HepG2 (cell line): Measurements from ENCODE around the gene PANK4. TPM values are rescaled to one million over a fixed set of nuclear protein-coding genes. Genes with fewer than 3 reads are reported as not detected.
A peak's percentile ranks its signal among the peaks of the same experiment; 100 is the strongest.

Source experiments
- AKNA ChIP-seq: sonication (generic); formaldehyde crosslinking; IDR thresholded peaks from 2 replicates; pipeline ENCODE4 v1.4.0; 2020; ENCODE audit warnings: missing genetic modification reagents, borderline replicate concordance
- CEBPZ ChIP-seq: IDR thresholded peaks from 2 replicates; pipeline ENCODE4 v1.6.1; 2012; ENCODE audit warnings: low read length, improper control_type of control experiment
- MIER3 ChIP-seq: IDR thresholded peaks from 2 replicates; pipeline ENCODE4 v1.6.1; 2016; ENCODE audit warnings: missing compliant biosample characterization, borderline replicate concordance
- POGK ChIP-seq: sonication (generic); formaldehyde crosslinking; conservative IDR thresholded peaks from 2 replicates; pipeline ENCODE4 v1.8.0; 2022; ENCODE audit warnings: mild to moderate bottlenecking, moderate library complexity, missing genetic modification reagents
- TEAD2 ChIP-seq: sonication (generic); formaldehyde crosslinking; IDR thresholded peaks from 2 replicates; pipeline ENCODE4 v1.9.0; 2021; ENCODE audit warnings: missing genetic modification reagents
- XRCC5 ChIP-seq: fragments of 200-400 bp; formaldehyde crosslinking; optimal IDR thresholded peaks from 2 replicates; pipeline ENCODE3; 2017; ENCODE audit warnings: mild to moderate bottlenecking, low read length
- ZNF142 ChIP-seq: sonication (generic); formaldehyde crosslinking; IDR thresholded peaks from 2 replicates; pipeline ENCODE4 v1.4.0; 2020; ENCODE audit warnings: missing genetic modification reagents
- ZNF275 ChIP-seq: sonication (generic); formaldehyde crosslinking; IDR thresholded peaks from 2 replicates; pipeline ENCODE4 v1.8.0; 2022; ENCODE audit warnings: missing genetic modification reagents, mild to moderate bottlenecking, inconsistent platforms, borderline replicate concordance
- ZNF367 ChIP-seq: sonication (generic); formaldehyde crosslinking; IDR thresholded peaks from 2 replicates; pipeline ENCODE4 v1.4.0; 2020; ENCODE audit warnings: missing genetic modification reagents, borderline replicate concordance
- ZNF589 ChIP-seq: sonication (generic); formaldehyde crosslinking; conservative IDR thresholded peaks from 2 replicates; pipeline ENCODE4 v1.8.0; 2022; ENCODE audit warnings: mild to moderate bottlenecking, moderate library complexity, missing genetic modification reagents
- polyA plus RNA-seq, 8 experiments: library from polyadenylated mRNA; depleted of rRNA in 3 of 8; stranded (reverse) in 7 of 8; unstranded in 1 of 8; fragments of >200 nt; fragmentation: Illumina TruSeq in 4 of 8; extraction: Trizol in 4 of 8; gene quantifications; 2 replicates each; pipeline versions ENCODE4 v1.2.1 to v1.2.3, GENCODE V29; 2011 to 2016; ENCODE audit warnings: low read depth in 4 of 8, missing spikeins in 1 of 8, mixed read lengths in 1 of 8; ENCODE audit not compliant: insufficient read depth in 1 of 8
- total RNA-seq, 5 experiments: library from RNA; depleted of rRNA; stranded (reverse); fragments of >200 nt; fragmentation: Illumina TruSeq; extraction: Trizol; gene quantifications; 2 replicates each; pipeline ENCODE4 v1.2.3, GENCODE V29; 2016; ENCODE audit warnings: low read depth in 1 of 5

Gene PANK4
- total and polyA plus RNA-seq, 2 of the 13 experiments (the other 11 are each of a cell fraction or from before 2014, with no cell fraction given) = 17.4 to 19.3 TPM

- TF ChIP-seq ZNF142 (CRISPR knock-in tag) (no peak), MIER3 (CRISPR knock-in tag) (no peak; the same call in 1 of the 2 replicates), POGK (CRISPR knock-in tag) (peak; percentile 50; the same call in 1 of the 2 replicates), AKNA (CRISPR knock-in tag) (no peak), ZNF367 (no peak), ZNF275 (CRISPR knock-in tag) (no peak), ZNF589 (CRISPR knock-in tag) (peak; percentile 55; the same call in 1 of the 2 replicates), CEBPZ (no peak), XRCC5 (peak; percentile 37), TEAD2 (CRISPR knock-in tag) (no peak)
Observed at GRCh38 chr1:2546515-2547209, 20.3 kb upstream of the PANK4 start (continued).
